Astrocyte of the cerebellum (primary cell): ENCODE measurements around the gene GNAI1.

Source experiments
- DNase-seq: peaks from one replicate; pipeline ENCODE4 v3.0.0-alpha.2; 2011; ENCODE audit warnings: low read depth
- H3K4me3 ChIP-seq: 2 replicates; pipeline ENCODE4 v1.5.1; 2011; ENCODE audit warnings: mild to moderate bottlenecking, low read depth, low read length, moderate library complexity
- CTCF ChIP-seq: IDR thresholded peaks from 2 replicates; pipeline ENCODE4 v1.5.1; 2012; ENCODE audit warnings: low read length, low read depth, moderate library complexity, mild to moderate bottlenecking; ENCODE audit errors: missing control alignments
- in situ Hi-C: cut with HindIII; loops from 2 replicates; pipeline ENCODE4 v1.10.0; 2017; ENCODE audit warnings: low sequenced_read_pairs

The GNAI1 gene

GRCh38 chr7:80249184-80249583, 114.6 kb downstream of the GNAI1 start:
- in situ Hi-C loops = no loop called here
- H3K4me3 ChIP-seq = no peak overlapping the region
- no peak for DNase-seq
- no peak for TF ChIP-seq CTCF

- DNase-seq = no peak
- no peak overlapping the region for H3K4me3 ChIP-seq
- no peak for TF ChIP-seq CTCF
- in situ Hi-C loops = no loop called here
Observed at GRCh38 chr7:80249619-80250295, 115.1 kb downstream of the GNAI1 start.

- in situ Hi-C loops = no loop called here
- no peak for DNase-seq
- no peak for TF ChIP-seq CTCF
- H3K4me3 ChIP-seq = no peak overlapping the region
Observed at GRCh38 chr7:80253237-80253636, 118.6 kb downstream of the GNAI1 start.

- in situ Hi-C loops = no loop called here
- no peak for DNase-seq
- no peak overlapping the region for H3K4me3 ChIP-seq
- no peak for TF ChIP-seq CTCF
Observed at GRCh38 chr7:80253653-80254052, 119.0 kb downstream of the GNAI1 start.

GRCh38 chr7:80255656-80256055, 121.0 kb downstream of the GNAI1 start:
- H3K4me3 ChIP-seq = no peak overlapping the region
- in situ Hi-C loops = no loop called here
- DNase-seq = no peak
- no peak for TF ChIP-seq CTCF

- no peak overlapping the region for H3K4me3 ChIP-seq
- TF ChIP-seq CTCF = no peak
- no peak for DNase-seq
- in situ Hi-C loops = no loop called here
Observed at GRCh38 chr7:80257756-80258155, 123.1 kb downstream of the GNAI1 start.
